T-helper 22 cell (primary cell): ENCODE data around the gene HERPUD1.
"Not testable (repeated sequence)": the region's sequence is repeated elsewhere in the genome, so short reads cannot be mapped to it uniquely, and the experiment has no call there.

Experiments
- DNase-seq: peaks from one replicate; pipeline ENCODE4 v3.0.0-alpha.2; 2020; ENCODE audit warnings: low read depth

The HERPUD1 gene

DNA sequence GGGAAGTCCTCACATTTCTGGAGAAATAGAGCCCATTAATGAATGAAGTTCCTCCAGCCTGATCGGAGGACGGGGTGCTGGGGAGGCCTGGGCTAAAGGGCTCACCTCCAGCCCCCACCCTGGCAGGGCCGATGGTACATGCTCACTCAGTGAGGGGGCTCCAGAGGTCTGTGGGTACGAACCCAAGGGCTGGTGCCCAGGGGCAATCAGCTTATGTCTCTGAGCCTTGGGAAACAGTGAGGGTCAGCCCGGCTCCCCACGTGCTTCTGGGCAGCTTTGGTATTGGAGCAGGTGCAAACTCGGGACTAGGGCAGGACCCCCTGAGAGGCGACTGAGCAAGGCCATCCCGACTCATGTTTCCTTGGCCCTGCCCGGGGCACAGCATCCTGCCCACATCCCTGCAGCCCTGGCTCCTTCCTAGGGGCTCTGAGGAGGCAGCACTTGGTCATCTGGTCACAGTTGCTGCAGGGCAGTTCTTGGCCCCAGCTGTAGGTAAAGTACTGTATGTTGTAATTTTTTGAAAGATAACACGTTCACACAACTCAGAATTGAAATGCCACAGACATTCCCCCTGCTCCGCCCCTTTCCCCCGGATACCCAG lies 28.8 kb downstream of the HERPUD1 start:
- DNase-seq: no peak

DNA sequence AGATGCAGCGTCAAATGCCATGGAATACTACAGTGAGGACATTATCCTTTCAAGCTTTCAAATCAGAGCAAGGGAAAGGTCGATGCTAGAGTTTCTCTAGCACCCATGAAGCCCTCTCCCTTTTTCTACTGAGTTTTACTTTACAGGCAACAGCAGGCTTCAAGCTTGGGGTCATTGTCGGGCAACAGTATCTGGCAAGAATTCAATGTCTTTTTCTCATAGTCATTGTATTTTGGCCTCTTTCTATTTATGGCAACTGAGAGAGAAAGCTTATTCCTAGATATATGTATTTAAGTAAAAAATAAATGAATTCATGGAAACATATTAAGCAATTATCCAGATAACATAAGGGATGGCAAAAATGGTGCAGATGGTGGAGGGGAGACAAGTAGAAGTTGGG lies 29.4 kb downstream of the HERPUD1 start:
- no peak for DNase-seq

DNA sequence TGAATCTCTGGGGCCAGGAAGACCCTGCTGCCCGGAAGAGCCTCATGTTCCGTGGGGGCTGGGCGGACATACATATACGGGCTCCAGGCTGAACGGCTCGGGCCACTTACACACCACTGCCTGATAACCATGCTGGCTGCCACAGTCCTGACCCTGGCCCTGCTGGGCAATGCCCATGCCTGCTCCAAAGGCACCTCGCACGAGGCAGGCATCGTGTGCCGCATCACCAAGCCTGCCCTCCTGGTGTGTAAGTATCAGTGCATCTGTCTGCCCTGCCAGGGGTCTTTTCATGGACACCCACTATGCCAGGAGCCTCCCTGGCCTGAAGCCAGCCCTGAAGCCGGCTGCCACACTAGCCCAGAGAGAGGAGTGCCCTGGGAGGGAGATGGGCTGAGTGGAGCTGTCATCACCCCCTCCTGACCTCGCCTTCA lies 29.9 kb downstream of the HERPUD1 start, which contains the start of gene CETP:
TSS of gene CETP (plus strand) at position 100 of the 431 bp plus-strand sequence. CDS start at position 130, 30 bp downstream.
- DNase-seq: no peak

DNA sequence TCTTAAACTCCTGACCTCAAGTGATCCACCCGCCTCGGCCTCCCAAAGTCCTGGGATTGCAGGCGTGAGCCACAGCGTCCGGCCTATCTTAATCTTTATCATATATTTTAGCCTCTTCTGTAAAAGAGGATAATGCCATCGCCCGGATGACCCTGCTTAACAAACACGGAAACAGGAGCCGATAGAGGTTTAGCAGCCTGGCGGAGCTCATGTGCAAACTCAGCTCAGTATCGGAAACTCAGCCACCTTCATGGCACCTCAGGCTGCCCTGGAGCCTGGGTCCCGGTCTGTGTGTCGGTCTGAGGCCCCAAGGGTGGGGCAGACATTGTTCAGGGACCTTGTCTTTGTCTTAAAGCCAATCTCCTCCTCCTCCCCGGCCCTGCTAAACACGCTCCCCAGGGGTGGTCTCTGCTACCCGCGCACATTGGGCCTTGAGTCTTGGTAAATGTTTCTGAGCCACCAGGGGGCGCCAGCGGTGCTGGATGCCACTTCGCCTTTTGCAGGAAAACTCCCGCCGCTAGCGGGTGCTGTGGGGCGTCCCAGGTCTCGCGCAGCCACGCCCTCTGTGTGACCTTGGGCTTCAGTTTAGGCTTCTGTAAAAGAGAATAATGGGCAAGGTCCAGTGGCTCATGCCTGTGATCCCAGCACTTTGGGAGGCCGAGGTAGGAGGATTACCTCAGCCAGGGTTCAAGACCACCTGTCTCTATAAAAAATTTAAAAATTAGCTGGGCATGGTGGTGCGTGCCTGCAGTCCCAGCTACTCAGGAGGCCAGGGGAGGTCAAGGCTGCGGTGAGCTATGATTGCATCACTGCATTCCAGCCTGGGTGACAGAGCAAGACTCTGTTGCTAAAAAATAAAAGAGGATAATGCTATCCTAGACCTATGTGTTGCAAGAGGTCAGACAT lies 32.6 kb downstream of the HERPUD1 start:
- DNase-seq: peak; percentile 79

DNA sequence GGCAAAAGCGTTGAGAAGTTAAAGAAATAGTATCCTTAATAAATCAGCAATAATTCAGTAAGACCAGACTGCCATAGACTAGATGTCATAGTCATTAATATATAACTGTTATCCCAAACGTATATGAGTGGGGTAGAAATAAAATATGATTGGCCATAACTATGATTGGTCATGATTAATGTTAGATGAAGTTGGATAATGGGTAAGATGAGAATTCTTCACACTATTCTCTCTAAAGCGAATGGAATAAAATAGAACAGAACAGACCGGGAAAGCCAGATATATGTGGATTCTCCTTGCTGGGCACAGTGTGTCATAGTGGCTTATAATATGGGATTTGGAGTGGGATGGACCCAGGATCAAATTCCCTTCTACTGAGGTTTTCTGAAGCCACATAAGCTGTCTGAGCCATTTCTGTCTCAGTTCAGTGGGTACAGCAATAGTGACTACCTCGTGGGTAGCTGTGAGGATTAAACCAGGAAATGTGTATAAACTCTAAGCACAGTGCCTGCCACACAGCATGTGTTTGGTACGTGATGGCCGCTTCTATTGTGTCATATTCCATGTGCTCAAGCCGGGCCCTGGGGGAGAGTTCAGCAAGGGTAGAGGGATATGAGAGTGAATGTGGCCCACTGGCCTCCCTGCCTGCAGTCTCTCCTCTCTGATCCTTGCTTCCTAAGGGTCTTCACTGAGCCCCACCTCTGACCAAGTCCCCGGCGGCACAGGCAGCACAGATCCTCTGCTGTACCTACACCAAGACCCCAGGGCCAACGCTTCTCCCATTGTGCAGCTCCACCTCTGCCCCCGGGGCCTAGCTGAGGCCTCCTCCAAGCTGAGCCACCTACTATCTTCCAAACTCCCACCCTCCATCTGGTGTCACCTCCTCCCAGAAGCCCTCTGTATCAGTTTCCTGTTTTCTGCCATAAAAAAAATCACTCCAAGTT lies 33.5 kb downstream of the HERPUD1 start:
- no peak for DNase-seq

DNA sequence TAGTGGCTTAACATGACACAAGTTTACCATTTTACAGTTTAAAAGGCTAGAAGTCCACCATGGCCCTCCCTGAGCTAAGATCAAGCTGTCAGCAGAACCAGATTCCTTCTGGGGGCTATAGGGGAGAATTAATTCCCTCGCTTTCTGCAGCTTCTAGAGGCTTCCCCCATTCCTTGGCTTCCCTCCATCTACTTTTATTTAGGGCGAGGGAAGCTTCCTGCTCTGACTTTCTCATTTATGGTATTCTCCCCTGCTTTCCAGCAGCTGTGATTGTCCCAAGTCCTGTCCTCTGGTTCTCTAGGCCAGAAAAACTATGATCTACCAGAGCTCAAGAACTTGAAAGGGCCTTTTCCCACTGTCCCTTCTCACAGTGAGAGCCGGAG lies 34.1 kb downstream of the HERPUD1 start:
- DNase-seq: no peak

DNA sequence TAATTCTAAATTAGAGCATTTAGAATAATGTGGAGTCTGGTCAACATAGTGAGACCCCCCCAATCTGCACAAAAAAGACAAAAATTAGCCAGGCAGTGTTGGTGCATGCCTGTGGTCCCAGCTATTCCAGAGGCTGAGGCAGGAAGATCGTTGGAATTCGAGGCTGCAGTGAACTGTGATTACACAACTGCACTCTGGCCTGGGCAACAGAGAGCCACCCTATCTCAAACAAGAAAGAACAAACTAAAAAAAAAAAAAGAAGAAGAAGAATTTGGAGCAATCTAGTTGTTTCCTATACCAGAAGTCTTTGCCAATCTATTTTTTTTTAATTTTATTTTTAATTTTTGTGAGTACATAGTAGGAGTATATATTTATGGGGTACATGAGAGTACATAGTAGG lies 35.8 kb downstream of the HERPUD1 start:
- no peak for DNase-seq

DNA sequence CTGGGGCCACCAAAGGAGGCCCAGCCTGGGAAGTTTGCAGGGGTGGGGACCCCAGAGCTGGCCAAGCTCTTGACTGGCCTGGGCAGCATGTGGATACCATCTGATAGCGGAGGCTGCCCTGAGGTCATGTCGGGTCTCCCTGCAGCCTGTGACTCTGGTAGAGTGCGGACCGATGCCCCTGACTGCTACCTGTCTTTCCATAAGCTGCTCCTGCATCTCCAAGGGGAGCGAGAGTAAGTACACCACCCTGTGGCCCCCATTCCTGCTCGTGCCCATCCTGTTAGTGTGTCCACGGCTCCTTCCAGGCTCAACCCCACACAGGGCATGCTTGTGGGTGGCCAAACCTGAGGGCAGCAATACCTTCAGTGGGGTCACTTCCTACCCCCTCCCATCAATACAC lies 37.8 kb downstream of the HERPUD1 start:
- no peak for DNase-seq

DNA sequence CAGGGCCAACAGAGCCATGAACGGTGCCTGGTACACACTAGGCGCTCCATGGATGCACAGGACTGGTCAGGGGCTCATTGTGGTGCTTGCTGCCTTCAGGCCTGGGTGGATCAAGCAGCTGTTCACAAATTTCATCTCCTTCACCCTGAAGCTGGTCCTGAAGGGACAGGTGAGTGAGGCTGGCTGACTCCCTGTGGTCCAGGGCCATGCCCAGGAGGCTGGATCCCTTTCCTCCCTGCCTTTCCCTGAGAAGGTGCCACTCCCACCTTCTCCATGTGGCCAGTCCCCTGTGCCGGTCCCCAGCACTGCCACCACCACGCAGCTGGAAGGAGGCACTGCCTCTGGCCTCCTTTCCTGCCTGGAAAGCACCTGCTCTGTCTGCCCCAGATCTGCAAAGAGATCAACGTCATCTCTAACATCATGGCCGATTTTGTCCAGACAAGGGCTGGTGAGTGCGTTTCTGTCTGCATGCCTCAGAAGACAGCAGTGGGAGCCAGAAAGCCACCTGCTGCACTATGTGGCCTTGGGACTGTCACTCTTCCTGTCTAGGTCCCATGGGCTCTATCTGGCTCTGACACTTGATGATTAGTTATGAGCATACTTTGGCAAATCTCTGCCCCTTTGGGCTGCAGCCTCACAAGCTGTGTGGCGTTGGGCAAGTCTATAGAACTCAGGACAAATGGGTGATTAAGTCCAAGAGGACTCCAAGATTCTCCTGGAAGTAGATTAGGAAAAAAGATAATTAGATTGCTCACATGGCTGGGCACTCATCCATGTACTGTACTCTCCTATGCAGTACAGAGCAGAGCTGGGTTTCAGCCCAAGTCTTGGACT lies 39.2 kb downstream of the HERPUD1 start:
- DNase-seq: peak; percentile 17

DNA sequence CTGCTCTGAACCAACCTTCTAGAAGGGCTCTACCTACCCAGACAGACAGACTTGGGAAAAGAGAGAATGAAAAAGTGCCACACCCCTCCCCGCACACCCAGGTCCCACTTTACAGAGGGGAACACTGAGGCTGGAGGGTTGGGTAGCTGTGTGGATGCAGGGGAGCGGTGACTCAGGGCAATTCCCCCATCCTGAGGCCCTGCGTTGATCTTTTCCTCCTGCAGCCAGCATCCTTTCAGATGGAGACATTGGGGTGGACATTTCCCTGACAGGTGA lies 39.8 kb downstream of the HERPUD1 start:
- no peak for DNase-seq

DNA sequence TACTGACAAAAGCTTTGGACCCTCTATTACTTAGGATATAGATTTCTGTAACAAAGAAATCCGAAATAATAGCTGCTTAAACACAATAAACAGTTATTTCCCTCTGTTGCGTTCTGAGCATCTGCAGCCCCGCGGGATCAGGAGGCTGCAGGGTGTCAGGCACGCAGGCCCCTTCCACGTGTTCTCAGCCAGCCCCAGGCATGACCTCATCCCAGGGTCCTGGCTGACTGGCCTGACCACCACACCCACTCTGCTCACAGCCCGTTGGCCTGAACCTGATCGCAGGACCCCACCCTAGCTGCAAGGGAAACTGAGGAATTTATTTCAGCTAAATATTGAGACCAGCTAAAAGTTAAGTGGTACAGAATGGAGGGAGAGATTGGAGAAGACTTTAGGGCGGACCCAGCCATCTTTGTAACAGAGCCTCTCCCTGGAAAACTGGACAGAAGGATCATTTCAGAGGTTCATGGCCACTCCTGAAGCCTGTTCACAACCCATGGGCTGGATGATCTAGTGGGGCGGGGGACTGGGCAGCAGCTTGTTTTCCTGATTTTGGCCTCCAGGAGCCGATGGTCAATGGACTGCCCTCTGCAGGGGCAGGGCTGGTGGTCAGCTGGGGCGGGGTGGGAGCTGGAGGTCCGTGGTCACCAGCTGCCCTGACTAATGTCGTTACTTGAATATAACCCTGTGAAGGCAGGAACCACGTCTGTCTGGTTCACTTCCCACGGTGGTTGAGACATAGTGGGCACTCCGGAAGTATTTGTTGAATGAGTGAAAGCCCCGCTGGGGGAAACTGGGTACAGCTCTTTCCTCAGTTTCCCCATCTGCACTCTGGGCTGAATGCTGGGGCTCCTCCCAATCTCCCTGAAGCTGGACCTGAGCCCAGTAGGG lies 40.7 kb downstream of the HERPUD1 start:
- no peak for DNase-seq

DNA sequence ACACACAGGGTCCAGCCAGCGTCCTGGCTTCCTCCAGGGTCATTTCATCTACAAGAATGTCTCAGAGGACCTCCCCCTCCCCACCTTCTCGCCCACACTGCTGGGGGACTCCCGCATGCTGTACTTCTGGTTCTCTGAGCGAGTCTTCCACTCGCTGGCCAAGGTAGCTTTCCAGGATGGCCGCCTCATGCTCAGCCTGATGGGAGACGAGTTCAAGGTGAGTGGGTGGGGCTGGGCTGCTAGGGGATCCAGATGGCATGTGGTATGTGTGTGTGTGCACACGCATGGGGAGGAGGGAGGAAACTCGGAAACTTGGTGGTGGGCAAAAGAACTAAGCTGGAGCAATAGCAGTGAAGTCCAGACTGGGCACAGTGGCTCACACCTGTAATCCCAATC lies 41.4 kb downstream of the HERPUD1 start:
- no peak for DNase-seq

DNA sequence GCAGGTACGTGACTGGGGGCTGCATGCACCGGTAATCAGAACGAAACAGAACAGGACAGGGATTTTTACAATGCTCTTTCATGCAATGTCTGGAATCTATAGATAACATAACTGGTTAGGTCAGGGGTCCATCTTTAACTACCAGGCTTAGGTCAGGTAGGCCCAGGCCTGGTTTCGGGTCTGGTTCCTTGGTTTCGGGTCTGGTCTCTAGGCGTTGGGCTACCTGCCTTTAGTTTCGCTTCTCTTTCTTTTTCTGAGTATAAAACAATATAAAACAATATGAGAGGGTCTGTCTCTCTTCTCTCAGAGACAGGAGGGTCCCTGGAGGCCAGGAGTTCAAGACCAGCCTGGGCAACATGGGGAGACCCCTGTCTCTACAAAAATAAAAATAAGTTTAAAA lies 42.0 kb downstream of the HERPUD1 start:
- not testable (repeated sequence) for DNase-seq

DNA sequence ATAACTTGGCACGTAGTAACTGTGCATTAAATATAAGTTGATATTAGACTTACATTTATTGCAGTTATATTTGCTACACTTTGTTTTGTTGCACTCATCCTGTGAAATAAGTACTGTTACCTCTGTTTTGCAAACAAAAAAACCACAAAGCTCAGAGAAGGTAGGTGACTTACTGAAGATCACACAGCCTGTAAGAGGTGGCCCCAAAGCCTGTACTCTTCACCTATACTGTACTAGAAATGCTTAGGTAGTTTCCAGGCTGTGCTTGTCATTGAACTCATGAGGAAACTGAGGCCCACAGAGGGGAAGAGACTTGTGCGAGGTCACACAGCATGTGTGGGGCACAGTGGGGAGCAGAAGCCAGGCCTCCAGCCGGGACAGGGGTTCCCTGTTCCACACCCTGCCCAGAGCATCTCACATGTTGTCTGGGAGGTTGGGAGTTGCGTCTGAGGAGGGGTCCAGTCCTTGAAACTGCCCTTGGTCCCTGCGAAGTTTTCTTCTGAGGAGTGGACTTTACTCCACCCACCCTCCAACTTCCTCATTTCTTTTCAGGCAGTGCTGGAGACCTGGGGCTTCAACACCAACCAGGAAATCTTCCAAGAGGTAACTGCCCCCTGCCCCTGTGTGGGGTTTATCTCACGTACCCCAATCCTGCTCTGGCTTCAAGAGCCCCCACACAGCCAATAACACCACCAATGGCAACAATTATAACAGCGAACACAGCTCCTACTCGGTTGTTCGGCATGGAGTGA lies 42.8 kb downstream of the HERPUD1 start:
- no peak for DNase-seq

DNA sequence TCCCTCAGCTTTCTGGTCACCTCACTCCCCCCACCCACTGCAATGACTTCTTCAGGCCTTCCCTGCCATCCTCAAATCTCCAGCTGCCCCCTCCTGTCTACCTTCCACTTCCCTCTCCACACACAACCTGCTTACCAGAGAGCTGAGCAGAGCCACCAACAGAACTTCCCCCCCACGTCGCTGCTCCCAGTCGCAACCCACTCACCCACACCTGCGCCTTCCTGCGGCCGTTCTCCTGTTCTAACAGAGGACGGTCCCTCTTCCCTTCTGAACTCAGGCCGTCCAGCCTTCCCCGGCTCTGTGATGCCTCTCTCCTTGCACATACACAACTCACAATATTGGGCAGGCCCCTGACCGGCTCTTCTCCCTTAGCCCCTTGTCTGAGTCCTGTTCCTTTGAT lies 43.8 kb downstream of the HERPUD1 start:
- DNase-seq: no peak

DNA sequence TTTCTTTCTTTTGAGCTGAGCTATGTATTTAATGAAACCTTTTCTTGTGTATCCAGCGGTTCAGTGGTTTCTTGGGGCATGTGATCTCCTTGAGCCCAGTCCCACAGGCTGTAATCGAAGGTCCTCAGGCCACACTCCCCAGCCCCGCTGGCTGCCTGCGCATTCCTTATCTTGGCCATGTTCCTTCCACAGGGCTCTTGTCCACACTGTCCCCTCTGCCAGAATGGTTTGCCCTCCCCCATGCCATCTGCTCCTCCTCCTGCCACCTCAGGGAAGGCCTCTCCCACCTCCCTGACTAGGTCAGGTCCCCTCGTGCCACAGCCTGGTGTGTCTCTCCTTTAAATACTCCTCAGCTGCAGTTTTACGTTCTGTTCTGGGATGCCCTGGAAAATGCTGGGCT lies 45.3 kb downstream of the HERPUD1 start:
- DNase-seq: no peak

DNA sequence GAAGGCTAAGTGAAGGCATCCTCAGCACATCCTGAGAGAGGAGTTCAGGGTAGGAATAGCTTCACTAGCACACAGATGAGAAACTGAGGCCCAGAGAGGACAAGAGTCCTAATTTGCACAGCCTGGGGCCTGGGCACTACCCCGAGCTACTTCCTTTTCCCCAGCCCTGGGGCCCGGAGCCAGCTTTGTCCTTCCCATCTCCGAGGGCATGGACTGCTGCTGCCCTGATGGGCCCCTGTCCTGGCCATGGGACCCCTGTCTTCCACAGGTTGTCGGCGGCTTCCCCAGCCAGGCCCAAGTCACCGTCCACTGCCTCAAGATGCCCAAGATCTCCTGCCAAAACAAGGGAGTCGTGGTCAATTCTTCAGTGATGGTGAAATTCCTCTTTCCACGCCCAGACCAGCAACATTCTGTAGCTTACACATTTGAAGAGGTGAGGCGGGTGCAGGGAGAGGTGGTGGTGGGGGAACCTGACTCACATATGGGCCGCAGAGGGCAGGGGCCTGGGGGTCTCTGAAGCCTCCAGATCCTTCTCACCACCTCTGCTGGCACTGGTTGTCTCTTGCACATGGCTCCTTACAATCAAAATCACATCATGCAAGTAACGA lies 46.0 kb downstream of the HERPUD1 start:
- DNase-seq: no peak

DNA sequence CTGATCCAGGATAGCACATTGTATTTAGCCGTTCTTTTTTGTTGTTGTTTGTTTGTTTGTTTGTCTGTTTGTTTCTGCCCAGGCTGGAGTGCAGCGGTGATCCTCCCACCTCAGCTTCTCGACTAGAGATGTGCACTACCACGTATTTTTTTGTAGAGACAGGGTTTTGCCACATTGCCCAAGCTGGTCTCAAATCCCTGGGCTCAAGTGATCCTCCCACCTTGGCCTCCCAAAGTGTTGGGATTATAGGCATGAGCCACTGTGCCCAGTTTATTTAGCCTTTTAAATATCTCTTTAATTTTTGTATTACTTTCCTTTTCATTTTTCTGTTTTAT lies 48.2 kb downstream of the HERPUD1 start:
- DNase-seq: no peak
